GM13977 (cell line): ENCODE results near the gene TSPAN3.
A peak's percentile ranks its signal among the peaks of the same experiment; 100 is the strongest.

ENCODE experiments used
- DNase-seq: peaks from one replicate; pipeline ENCODE4 v3.0.0; 2012; ENCODE audit warnings: low spot score
- in situ Hi-C: fragments of 300-500 bp; cut with MboI; formaldehyde crosslinking; loops from one replicate; pipeline ENCODE4 v1.12.0; 2022; ENCODE audit warnings: low sequenced_read_pairs, low pct_unique_long_range_greater_than_20kb, mixed read lengths, inconsistent platforms; ENCODE audit not compliant: unreplicated experiment
- TF ChIP-seq, protein P1 (sequence below): IDR thresholded peaks from 2 replicates; pipeline ENCODE4 v1.5.1; 2012; ENCODE audit warnings: mild to moderate bottlenecking, control low read depth; ENCODE audit not compliant: insufficient read depth; ENCODE audit errors: extremely low read depth, missing control alignments

Gene TSPAN3

GRCh38 chr15:77002954-77003912, 67.7 kb downstream of the TSPAN3 start:
- in situ Hi-C loops, result no loop called here
- peak; percentile 51 for DNase-seq
- TF ChIP-seq, protein P1, sequence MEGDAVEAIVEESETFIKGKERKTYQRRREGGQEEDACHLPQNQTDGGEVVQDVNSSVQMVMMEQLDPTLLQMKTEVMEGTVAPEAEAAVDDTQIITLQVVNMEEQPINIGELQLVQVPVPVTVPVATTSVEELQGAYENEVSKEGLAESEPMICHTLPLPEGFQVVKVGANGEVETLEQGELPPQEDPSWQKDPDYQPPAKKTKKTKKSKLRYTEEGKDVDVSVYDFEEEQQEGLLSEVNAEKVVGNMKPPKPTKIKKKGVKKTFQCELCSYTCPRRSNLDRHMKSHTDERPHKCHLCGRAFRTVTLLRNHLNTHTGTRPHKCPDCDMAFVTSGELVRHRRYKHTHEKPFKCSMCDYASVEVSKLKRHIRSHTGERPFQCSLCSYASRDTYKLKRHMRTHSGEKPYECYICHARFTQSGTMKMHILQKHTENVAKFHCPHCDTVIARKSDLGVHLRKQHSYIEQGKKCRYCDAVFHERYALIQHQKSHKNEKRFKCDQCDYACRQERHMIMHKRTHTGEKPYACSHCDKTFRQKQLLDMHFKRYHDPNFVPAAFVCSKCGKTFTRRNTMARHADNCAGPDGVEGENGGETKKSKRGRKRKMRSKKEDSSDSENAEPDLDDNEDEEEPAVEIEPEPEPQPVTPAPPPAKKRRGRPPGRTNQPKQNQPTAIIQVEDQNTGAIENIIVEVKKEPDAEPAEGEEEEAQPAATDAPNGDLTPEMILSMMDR, result no peak

DNA sequence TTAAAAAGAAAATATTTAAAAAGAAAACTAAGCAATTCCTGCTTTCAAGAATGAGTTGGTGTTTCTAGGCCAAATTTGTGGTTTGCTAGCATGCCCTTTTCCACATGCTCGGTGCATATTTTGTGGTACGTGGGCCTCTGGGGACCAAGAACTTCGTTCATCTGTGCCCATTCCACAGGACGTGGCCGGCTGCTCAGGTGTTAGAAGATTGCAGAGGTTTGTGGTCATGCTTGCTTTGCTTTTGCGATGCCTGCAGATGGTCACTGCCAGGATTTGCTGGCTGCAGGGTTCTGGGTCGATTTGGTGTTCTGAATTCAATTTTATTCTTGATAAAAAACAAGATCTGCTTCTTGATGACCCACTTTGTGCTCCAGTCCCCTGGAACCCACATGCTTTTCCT, 68.5 kb downstream of the TSPAN3 start:
- DNase-seq, result no peak
- in situ Hi-C loops, result no loop called here
- TF ChIP-seq, protein P1, result no peak

GRCh38 chr15:77001966-77002365, 68.9 kb downstream of the TSPAN3 start:
- DNase-seq, result no peak
- TF ChIP-seq, protein P1, result no peak
- in situ Hi-C loops, result no loop called here

DNA sequence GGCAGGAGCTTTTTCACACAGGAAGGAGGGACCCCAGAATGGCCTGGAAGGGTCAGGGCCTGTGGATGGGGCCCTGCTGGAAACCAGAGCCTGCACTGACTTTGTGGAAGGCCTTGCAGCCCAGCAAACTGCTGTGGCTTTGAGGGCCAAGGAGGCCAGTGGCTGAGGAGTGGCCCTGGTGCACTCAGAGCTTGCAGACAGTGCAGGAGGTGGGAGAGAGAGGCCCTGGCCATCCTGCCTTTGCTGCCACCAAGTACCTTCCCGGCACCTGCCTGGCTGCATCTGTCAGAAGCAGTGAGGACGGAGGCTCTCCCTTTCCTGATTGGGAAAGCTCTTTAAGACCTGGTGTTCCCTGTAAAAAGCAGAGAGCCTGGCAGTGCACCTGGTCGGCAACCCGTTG, 69.6 kb downstream of the TSPAN3 start:
- in situ Hi-C loops, result no loop called here
- TF ChIP-seq, protein P1, result no peak
- no peak for DNase-seq

DNA sequence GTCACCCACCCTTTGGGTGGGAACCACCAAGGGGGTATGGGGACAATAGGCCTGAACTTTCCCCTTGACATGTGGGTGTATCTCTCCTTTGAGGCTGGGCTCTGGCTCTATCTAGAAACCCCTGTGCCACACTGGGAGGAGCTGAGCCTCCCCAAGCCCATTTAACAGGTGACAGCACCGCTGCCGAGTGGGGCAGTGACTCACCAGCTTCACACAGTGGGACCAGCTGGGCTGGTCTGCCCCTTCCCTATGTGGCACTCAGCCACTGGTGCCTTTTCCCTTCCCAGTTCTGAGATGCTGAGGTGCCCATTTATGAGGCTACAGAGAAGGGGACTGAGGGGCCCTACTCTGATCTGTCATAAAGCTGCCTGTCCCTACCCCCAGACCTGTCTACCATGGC, 70.9 kb downstream of the TSPAN3 start:
- TF ChIP-seq, protein P1, result no peak
- in situ Hi-C loops, result no loop called here
- DNase-seq, result no peak

DNA sequence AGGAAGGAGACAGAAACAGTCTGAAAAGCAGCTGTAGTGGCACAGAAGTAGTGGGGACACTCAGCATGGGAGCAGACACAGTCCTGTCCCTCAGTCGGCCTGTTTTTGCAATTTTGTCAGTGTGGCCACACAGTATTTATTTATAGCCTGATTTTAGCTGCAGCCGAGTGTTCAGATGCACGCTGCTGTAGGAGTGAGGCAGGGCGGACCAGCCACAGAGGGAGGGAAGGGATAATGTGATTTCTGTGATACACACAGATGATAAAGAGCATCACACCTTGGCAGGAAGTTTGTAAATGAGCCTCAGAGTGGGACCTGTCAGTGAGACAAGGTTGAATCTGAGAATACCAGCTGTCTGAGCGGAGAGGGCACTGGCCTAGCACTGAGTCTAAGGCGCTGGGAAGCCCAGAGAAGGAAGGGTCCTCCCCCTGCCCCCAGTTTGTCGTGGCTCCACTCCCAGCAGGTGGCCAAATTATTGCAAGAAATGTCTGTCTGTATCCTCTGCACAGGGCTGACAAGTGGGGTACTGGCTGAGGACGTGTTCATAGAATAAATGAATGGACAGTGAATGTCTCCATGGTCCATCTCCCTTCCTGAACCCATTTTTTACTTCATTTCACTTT, 72.1 kb downstream of the TSPAN3 start:
- no peak for DNase-seq
- TF ChIP-seq, protein P1, result no peak
- in situ Hi-C loops, result no loop called here
